SK-N-MC (cell line): ENCODE measurements around the gene UBA5.

Experiments
- EZH2 ChIP-seq: fragments of 200-600 bp; sonication (generic); IDR thresholded peaks from one replicate; pipeline ENCODE4 v1.6.1; 2017; ENCODE audit warnings: antibody characterized with exemption
- POLR2AphosphoS5 ChIP-seq: IDR thresholded peaks from 2 replicates; pipeline ENCODE4 v1.6.1; 2012; ENCODE audit warnings: mild to moderate bottlenecking, low read depth, low read length, borderline replicate concordance

DNA sequence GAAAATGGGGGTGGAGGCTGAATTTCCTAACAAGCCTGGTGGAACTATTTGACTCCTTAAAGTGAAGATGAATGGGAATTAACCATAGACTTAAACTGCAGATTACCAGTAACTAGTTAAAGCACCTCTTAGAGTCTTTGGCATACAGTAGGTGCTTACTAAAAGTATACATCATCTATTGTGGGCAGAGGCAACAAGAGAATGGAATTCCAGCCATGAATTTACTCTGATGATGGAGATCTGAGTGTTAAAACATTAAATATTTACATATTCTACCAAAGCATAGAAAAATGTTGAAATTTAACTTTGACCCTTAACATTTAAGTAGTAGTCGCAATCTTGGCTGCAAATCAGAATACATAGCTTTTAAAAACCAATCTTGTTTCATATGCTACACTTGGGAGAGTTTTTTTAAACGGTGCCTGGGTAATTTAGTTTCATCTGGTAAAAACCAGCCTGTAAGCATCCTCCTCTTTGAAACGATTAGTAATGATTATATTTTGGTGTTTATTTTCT lies 5.2 kb downstream of the UBA5 start:
- TF ChIP-seq POLR2AphosphoS5 (no peak), EZH2 (no peak)
